ENCODE results near the gene PSD4.
"Not testable (repeated sequence)": the region's sequence is repeated elsewhere in the genome, so short reads cannot be mapped to it uniquely, and the experiment has no call there.

The PSD4 gene

GRCh38 chr2:113221846-113222245, 48.1 kb downstream of the PSD4 start:
- no peak for DNase-seq (ENCODE audit: low spot score)

- DNase-seq (ENCODE audit: low spot score), result no peak
Observed at GRCh38 chr2:113223813-113224212, 50.0 kb downstream of the PSD4 start.

- DNase-seq (ENCODE audit: low spot score), result no peak
Observed at GRCh38 chr2:113224647-113225236, 51.0 kb downstream of the PSD4 start.

- DNase-seq (ENCODE audit: low spot score), result no peak
Observed at GRCh38 chr2:113225263-113226259, 51.8 kb downstream of the PSD4 start.

- no peak for DNase-seq (ENCODE audit: low spot score)
Observed at GRCh38 chr2:113226462-113226861, 52.7 kb downstream of the PSD4 start.

- no peak for DNase-seq (ENCODE audit: low spot score)
Observed at GRCh38 chr2:113227290-113227689, 53.5 kb downstream of the PSD4 start.

GRCh38 chr2:113227698-113228097, 53.9 kb downstream of the PSD4 start:
- DNase-seq (ENCODE audit: low spot score), result no peak

GRCh38 chr2:113228351-113228750, 54.6 kb downstream of the PSD4 start:
- no peak for DNase-seq (ENCODE audit: low spot score)

- DNase-seq (ENCODE audit: low spot score), result no peak
Observed at GRCh38 chr2:113228991-113229716, 55.4 kb downstream of the PSD4 start.

- DNase-seq (ENCODE audit: low spot score), result no peak
Observed at GRCh38 chr2:113229795-113230194, 56.0 kb downstream of the PSD4 start.

- DNase-seq (ENCODE audit: low spot score), result no peak
Observed at GRCh38 chr2:113230531-113230930, 56.8 kb downstream of the PSD4 start.

GRCh38 chr2:113231064-113231463, 57.3 kb downstream of the PSD4 start:
- DNase-seq (ENCODE audit: low spot score), result no peak

- no peak for DNase-seq (ENCODE audit: low spot score)
Observed at GRCh38 chr2:113232123-113232522, 58.4 kb downstream of the PSD4 start.

GRCh38 chr2:113232740-113233139, 59.0 kb downstream of the PSD4 start:
- no peak for DNase-seq (ENCODE audit: low spot score)

GRCh38 chr2:113233593-113234550, 60.1 kb downstream of the PSD4 start:
- no peak for DNase-seq (ENCODE audit: low spot score)

- no peak for DNase-seq (ENCODE audit: low spot score)
Observed at GRCh38 chr2:113234721-113235346, 61.1 kb downstream of the PSD4 start.

- DNase-seq (ENCODE audit: low spot score), result not testable (repeated sequence)
Observed at GRCh38 chr2:113235347-113236226, 61.8 kb downstream of the PSD4 start.

GRCh38 chr2:113236367-113237159, 62.8 kb downstream of the PSD4 start:
- no peak for DNase-seq (ENCODE audit: low spot score)

GRCh38 chr2:113237604-113238160, 63.9 kb downstream of the PSD4 start:
- no peak for DNase-seq (ENCODE audit: low spot score)

Measured in pons (tissue), 1 donor.